NCI-H446 (cell line): Measurements from ENCODE around the gene CLCN7.

Experiments used
- DNase-seq, 2 experiments: peaks; one replicate each; lab custom pipeline; 2025; lab: John Stamatoyannopoulos, UW

Gene CLCN7

DNA sequence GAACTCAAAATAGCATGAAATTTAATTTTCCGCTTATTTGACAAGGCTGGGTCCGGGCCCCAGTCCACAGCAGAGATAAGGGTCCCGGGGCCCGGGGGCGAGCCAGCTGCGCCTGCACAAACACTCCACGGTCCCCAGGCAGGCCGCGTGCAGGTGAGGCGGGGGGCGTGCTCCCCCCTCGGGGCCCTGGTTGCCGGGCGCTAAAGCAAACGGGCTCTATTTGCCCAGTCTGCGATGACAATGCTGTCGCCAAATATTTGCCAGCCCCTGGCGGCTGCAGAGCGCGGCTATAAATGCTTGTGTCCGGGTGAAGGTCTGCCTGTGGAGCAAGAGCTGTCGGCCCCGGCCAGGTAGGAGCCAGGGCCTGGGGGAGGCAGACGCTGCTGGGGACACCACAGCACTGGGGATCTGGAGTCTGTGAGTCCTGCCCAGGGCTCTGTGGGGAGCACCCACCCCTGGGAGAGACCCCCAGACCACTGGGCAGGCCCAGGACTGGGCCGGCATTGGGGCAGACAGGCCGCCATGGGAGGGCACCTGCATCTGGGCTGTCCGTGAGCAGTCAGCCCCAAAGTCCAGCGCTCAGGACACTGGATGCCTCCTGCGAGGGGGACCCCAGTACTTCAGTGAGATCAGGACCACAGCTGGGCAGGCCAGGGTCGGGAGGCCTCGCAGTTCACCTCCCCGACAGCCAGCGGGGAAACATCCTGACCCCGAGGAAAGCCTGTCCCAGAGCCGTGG, 43.9 kb downstream of the CLCN7 start, which contains the start of gene PERCC1:
PERCC1 (plus strand) TSS at position 320 of the 738 bp plus-strand sequence. CDS start 1,516 bp downstream, outside the sequence.
- DNase-seq, result peak in 1 of 2 experiments; percentile 4

DNA sequence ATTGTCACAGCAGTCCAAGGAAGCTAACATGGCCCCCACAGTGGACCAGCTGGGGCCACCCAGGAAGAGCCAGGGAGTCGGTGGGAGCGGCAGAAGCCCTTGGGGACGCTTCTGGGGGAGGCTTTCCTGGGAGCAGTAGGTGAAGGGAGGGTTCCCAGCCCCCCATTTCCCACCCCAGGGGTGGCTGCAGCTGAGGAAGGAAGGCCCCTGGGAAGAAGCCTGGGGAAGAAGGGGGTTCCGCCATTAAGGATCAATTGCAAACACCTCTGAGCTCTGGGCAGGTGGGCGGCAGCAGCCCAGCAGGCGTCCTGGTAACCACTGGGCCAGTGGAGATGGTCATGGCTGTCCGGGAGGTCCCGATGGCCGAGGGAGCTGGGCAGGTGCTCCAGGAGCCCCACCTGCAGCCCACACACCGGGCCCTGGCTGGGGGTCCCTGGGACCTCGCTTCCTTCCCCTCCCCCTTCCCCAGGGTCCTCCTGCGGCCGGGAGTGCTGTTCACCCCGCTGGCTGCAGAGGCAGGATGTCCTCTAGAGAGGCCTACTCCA, 44.5 kb downstream of the CLCN7 start:
- DNase-seq, result no peak

DNA sequence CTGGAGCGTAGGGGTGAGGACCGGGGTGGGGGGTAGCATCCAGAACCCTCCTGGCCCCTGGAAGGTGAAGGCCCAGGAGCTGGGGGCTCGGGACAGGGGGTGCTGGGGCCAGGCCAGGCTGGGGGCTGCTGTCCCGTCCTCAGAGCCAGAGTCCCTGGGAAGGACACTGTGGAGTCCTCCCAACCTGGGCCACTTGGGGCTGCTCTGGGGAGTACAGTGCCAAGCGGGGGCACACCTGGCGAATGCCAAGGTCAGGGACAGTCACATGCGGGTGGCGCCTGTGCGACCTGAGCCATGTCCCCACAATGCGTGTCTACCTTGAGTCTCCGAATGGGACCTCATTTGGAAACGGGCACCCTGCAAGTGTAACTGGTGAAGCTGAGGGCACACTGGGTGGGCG, 45.2 kb downstream of the CLCN7 start:
- no peak for DNase-seq

DNA sequence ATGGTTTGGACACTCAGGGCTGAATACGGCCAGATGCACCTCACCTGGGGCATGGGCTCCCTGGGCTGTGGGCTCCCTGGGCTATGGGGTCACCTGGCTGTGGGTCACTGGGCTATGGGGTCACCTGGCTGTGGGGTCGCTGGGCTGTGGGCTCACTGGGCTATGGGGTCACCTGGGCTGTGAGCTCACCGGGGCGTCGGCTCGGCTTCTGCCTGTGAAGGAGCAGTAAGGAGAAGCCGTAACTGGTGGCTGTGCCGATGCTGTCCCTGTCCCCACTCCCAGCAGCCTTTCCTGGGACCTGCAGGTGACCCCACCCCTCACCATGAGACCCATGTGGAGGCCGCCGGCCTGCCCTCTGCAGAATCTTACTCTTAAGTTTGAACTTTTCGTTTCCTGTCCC, 45.8 kb downstream of the CLCN7 start:
- DNase-seq, result no peak

DNA sequence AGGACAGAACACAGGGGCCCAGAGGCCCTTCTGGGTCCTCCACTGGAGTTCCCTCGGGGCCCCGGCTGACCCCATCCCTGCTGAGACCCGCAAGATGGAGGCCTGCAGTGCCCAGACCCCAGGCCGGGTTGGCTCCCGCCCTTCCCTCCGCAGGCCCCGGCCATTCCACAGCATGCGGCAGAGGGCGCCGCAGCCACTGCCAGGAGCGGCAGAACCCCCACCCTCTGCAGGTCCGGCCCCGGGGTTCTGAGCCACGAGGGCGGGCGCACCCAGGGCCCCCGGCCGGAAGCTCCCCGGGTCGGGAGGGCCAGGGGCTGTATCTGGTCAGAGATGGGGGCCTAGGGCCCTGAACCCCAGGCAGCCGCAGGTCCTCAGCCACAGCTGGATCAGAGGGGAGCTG, 46.3 kb downstream of the CLCN7 start:
- no peak for DNase-seq

DNA sequence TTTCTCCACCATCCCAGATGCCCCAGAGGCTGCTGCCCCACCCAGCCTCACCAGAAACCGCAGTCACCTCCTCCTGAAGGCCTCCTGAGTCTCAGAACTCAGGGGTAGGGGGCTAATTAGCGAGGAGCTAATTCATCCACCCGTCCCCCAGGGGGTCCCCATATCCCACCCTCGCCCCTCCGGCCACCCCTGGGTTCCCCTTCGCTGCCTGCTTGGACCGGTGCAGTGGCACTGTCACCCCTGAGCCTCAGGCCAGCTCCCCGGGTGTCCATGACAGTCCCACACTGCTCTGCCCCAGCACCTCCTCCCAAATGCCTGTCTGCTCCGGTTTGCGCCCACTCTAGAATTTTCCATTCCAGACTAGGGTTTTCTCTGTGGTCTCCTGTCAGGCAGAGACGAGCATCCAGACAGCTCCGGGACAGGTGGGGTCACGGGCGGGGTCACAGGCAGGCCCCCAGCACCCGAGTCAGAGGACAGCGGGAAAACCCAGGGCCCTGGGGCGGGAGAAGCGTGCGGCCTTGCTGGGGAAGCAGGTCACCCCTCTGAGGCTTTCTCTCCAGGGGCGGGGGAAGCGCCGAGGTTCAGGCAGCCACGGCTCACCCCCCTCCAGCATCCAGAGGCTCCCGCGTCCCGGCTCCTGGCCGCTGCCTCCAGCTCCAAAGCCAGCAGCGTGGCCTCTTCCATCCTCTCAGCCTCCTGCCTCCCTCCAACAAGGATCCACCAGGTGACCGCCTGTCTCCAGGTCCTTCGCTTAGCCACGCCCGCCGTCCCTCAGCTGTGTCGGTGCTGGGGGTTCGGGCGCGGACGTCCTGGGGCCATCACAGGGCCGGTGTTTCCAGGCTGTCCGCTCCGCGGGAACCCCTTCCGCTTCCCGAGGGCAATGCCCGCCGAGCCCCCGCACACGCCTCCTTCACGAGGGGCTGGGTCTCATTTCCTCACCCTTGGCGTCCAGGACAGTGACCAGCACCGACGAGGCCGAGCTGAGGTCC, 47.1 kb downstream of the CLCN7 start:
- no peak for DNase-seq

DNA sequence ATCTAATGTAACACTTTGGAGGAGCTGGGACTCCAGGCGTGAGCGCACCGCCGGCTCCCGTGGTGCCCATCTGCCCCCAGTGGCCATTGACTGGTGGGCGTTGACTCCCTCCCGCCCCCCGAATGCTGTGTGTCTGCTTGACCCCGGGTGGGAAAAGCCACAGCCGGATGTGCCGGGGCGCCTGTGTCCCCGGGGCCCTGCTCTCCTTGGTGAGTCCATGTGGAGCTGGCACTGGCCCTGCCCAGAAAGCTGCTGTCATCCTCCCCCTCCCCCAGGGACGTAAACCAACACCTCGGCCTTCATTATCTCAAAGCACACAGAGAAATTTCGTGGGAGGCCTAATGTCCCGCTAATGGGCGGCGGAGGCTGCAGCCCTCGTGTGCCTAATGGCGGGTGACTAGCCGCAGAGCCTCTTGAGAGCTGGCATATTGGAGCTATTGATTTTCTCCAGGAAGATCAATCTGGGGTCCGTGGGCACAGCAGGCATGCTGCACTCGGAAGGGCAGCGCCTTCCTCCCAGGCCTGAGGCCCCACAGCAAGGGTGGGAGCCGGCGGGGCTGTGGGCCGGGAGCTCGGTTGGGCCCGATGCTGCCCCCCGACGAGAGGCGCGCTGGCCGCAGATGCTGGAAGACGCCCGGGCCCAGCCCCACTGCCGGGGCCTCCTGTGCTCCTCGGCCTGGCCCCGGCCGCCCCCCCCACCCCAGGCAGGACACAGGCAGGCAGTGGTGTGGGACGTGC, 47.9 kb downstream of the CLCN7 start:
- DNase-seq, result no peak

DNA sequence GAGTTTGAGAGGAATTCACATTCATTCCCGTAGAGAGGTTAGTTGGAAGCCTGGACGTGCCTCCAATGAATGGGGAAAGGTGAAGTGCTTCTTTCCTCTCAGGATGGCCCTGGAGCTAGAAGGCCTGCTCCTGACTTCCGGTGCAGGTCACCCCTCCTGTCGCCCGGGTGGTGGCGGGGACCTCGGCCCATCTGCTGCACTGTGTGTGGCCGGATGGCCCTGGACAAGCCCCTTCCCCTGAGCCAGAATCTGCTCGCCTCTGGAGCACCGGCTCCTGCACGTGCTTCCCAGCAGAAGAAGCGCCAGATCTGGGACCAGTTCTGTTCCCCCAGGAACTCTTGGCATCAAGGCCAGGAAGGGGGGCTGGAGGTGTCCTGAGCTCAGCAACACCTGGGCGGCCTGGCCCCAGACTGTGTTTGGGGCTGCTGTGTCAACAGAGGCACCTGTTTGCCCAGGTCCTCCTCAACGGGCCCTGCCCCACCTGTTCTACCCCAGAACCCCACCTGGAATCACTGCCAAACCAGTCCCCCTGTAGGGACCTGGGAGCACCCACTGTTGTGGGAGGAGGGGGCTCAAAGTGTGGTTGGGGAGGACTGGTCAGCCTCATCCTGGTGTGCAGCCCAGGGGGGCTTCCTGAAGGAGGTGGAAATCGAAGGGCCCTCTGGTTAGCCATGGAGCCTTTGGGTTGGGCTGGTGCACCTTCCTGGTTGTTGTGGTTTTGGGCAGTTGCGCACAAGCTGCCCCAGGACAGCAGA, 49.0 kb downstream of the CLCN7 start:
- DNase-seq, result no peak

DNA sequence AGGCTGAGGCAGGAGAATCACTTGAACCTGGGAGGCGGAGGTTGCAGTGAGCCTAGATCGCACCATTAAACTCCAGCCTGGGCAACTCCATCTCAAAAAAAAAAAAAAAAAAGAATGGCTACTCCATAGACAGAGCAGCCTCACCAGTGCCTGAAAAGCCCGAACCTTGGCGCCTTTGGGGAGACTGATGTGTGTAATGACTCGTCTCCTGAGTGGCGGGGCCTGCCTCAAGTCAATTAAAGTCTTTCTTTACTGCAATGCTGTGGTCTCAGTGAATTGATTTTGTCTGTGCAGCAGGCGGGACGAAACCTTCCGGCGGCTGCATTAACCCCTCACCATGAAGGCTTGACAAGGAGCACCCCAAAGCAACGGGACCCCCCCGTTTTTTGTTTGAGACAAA, 50.8 kb downstream of the CLCN7 start:
- no peak for DNase-seq

DNA sequence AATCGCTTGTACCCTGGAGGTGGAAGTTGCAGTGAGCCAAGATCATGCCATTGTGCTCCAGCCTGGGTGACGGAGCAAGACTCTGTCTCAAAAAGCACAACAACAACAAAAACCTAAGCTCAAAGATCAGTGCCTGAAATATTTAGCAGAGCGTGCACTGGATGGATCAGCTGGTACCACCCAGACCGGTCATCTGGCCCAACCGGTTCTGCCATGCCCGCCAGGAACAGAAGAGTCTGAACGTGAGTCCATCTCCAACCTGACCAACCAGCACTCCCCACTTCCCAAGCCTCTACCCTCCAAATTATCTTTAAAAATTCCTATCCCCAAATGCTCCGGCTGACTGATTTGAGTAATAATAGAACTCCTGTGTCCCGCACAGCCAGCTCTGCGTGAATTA, 52.8 kb downstream of the CLCN7 start:
- no peak for DNase-seq

DNA sequence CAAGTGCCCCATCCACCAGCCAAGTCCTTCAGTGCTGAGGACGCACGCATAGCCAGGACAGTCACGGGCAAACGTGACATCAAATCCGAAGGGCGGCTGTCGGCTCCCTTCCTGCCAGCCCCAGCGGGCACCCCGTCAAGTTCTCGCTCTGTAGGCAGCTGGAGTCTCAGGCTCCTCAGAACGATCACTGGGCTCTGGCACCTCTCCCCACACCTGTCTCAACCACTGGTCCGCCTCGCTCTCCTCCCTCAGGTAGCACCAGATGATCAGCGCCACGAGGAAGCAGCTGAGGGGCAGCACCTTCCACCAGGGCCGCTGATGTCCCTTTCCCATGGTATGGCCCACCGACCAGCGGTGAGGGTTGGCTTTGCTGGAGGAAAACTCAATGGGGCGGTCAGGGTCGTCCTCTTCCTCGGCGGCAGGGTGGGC, 54.7 kb downstream of the CLCN7 start:
- DNase-seq, result no peak

DNA sequence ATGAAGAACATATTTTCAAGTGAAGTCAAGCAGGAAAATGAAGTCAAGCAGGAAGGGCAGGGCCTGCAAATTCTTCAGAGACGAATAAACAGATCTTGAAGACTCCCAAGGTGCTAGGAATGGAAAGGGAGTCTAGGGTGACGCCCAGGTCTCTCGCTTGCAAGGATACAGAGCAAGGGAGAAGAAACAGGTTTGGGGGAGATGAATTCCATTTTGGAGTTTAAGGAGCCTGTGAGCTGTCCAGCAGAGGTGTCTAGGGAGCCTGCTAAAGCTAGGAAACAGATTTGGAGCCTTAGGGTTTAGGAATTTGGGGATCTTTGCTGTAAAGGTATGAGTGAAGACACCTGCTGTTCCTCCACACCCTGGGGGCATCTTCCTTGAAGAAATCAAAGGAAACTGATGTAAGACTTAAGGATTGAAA, 58.3 kb downstream of the CLCN7 start:
- no peak for DNase-seq

DNA sequence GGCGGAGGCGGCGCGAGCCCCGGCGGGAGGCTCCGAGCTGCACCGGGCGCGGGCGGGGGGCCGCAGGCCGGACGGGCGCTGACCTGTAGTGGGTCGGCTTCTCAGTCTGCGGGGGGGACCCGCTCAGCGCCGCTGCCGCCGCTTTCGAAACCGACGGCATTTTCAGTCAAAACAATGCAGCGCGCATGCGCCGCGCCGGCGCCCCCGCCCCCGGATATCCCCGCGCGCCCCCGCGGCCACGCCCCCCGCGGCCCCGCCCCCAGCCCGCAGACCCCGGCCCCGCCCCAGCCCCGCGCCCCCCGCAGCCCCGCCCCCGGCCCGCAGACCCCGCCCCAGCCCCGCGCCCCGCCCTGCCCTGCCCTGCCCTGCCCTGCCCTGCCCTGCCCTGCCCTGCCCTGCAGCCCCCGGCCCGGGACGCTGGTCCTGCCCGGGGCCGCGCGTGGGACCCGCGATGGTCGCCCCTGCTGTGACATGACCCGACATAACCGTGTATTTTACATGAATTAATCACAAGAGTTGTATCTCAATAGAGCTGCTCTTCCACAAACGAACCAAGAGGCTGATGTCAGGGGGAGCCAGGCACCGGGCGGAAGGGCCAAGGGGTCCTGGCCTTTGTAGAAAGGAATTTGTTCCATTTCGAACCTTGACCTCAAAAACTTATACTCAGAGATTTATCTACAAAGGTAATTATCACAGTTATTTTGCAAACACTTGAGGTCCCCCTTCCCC, 60.1 kb downstream of the CLCN7 start, which contains the start of gene UNKL:
UNKL (minus strand) TSS at position 173 of the 729 bp plus-strand sequence; CDS start at position 160, 13 bp downstream.
- peak in 1 of 2 experiments; percentile 62 for DNase-seq

DNA sequence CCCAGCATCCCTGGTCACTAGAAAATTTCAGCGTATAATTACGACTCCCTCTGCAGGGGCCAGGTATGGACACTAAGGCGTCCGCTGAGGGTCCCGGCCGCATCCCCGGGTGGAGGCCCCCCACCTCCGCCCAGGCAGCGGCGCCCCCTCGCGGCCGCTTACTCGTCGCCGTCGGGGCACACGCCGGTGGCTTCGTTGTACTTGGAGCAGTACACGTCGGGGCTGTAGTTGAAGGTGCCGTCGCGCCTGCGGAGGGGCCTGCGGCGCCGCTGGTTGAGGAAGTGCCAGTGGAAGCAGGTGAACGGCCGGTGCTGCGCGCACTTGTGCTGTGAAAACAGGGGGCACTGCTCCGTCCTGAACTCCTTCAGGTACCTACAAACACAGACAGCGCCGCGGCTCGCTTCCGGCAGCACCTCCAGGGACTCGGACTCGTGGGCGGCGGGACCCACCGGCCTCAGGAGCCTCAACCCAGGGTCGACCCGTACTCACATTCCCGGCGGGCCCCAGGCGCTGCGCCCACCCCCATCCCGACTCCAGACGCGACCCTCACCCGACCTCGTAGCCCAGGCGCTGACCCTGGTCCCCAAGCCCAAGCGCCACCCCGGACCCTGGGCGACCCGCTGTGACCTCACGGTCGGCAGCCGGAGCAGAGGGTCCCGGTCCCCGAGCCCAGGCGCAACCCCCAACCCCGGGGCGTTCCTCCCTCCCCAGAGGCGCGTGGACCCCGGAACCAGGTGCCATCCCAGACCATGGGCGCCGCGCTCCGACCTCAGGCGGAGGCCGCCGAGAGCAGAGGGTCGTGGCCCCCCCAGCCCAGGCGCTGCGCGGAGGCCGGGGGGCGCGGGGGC, 60.9 kb downstream of the CLCN7 start:
- peak in 1 of 2 experiments; percentile 25 for DNase-seq

DNA sequence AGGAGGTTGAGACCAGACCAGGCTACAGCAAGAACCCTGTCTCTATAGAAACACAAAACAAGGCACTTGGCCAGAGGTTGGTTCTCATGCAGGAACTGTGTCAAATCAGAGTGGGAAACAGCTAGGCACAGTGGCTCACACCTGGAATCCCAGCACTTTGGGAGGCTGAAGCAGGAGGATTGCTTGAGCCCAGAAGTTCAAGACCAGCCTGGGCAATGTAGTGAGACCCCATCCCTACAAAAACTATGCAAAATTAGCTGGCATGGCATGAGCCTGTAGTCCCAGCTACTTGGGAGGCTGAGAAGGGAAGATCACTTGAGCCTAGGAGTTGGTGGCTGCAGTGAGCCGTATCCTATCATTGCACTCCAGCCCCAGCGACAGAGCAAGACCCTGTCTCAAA, 62.0 kb downstream of the CLCN7 start:
- no peak for DNase-seq

DNA sequence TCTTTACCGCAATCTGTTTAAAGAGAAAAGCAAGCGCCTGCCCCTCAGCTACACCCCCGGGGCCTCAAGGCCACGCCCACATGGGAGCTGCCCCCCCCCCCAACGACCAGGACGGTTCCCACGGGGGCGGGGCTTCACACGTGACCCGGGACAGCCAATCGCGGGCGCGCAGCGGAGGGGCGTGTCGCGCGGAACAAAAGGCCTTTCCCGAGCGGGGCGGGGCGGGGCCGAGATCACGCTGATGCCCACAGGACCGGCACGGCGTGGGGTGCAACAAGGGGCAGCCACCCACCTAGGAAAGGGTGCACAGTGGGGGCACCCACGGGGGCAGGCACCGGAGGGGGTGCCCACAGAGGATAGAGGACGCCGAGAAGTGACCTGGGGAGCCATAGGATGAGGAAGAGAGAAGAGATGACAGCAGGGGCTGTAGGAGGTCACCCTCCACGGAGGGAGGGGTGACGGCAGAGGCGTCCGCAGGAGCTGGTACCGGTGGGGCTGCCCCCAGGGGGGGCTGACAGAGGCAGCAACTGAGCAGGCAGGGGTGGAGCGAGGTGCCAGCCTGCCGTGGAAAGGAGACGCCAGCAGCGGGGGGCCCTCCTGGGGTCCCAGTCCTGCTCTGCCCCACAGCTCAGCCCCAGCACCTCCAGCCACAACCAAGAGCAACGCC, 66.5 kb downstream of the CLCN7 start:
- peak; percentile 69 to 92 for DNase-seq

DNA sequence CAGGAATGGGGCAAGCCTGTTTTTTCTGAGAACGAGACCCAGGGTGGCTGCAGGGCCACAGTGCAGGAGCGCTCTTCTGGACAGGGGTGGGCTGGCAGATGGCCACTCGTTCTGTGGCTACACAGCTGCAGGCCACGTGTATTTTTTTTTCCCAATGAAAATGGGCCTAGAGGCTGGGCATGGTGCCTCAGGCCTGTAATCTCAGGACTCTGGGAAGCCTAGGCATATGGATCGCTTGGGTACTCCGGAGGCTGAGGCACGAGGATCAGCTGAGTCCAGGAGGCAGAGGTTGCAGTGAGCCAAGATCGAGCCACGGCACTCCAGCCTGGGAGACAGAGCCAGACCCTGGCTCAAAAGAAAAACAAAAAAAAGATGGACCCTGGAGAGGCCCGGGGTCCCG, 67.1 kb downstream of the CLCN7 start:
- peak in 1 of 2 experiments; percentile 46 for DNase-seq

DNA sequence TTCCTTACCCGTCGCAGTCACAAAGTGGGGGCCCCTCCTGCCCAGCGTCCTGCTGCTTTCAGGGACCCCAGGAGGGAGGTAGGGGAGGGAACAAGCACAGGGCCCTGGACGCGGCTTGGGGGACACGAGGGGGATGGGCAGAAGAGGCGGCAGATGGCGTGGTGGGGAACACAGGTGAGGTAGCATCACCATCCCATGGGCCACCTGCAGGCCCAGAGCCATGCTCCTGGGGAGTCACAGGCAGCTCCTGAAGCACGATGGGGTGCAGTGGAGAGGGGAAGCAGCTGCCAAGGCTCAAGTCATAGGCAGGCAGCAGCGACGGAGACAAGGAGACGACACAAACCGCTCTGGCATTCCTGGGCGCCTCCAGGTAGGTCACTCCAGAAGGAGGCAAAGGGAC, 71.1 kb downstream of the CLCN7 start:
- DNase-seq, result no peak

DNA sequence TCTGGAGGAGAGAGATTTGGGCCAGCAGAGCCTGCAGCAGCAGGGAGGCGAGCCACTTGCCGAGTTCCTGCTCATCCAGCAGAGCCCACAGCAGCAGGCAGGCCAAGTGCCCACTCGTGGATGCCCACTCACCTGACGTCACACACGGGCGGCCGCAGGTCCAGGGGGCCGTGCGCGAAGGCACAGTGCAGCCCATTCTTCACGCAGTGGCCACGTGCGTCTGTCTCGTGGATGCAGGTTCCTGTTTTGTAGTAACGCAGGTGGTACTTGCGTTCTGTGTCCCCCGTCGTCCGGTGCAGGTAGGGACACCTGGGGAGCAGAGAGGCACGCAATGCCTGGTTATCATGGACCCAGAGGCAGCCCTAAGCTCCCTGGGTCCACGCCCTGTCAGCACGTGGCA, 71.8 kb downstream of the CLCN7 start:
- DNase-seq, result no peak
